ENCODE results near the gene GABARAP. TPM values are rescaled to one million over a fixed set of nuclear protein-coding genes. Genes with fewer than 3 reads are reported as not detected.

The GABARAP gene
- total and polyA plus RNA-seq, 2 experiments from 2014 or later, result 327 to 1,031 TPM

DNA sequence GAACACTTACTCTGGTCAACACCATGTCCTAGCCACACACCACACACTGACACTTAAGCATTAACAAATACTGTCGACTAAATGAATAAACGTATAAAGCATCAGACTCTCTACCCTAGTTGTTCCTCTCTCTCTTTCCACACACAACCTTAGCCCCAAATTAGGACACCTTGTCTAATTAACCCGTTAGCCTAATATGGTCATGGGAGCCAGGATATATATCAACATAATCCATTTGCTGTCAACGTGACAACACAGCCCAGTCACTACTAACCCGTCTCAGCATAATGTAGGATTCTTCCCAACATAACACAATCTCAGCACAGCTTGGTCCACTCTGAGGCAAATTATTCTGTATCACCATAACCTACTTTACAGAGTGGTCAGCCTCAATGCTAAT lies 10.1 kb downstream of the GABARAP start:
- no peaks in the 10 kb centered on the region for H3K27me3 ChIP-seq
- H4K20me1 ChIP-seq (ENCODE audit: insufficient read depth, poor library complexity, severe bottlenecking), result peaks cover 40% of the 10 kb centered on the region
- 84% methylated on average over 5 of the region's 5 CpGs for WGBS (ENCODE audit: low lambda C conversion rate, missing lambda C conversion rate)
- H3K36me3 ChIP-seq (replicated peaks; ENCODE audit: insufficient read depth, low read depth), result no peaks in the 10 kb centered on the region
- no peak for DNase-seq (ENCODE audit: low spot score)
- H2AFZ ChIP-seq, result no peak overlapping the region
- peaks cover 30% of the 10 kb centered on the region for H3K4me1 ChIP-seq (ENCODE audit: insufficient read depth)
- peak overlapping the region; percentile 12 for H3K27ac ChIP-seq
- H3K4me3 ChIP-seq, result peak overlapping the region; percentile 34
- no peaks in the 10 kb centered on the region for H3K9me2 ChIP-seq (replicated peaks; ENCODE audit: insufficient read depth)
- H3K4me2 ChIP-seq, result peak overlapping the region; percentile 92
- peaks cover 81% of the 10 kb centered on the region for H3K79me2 ChIP-seq
- H3K9me3 ChIP-seq (ENCODE audit: low read depth), result no peaks in the 10 kb centered on the region
- TF ChIP-seq, protein P1, sequence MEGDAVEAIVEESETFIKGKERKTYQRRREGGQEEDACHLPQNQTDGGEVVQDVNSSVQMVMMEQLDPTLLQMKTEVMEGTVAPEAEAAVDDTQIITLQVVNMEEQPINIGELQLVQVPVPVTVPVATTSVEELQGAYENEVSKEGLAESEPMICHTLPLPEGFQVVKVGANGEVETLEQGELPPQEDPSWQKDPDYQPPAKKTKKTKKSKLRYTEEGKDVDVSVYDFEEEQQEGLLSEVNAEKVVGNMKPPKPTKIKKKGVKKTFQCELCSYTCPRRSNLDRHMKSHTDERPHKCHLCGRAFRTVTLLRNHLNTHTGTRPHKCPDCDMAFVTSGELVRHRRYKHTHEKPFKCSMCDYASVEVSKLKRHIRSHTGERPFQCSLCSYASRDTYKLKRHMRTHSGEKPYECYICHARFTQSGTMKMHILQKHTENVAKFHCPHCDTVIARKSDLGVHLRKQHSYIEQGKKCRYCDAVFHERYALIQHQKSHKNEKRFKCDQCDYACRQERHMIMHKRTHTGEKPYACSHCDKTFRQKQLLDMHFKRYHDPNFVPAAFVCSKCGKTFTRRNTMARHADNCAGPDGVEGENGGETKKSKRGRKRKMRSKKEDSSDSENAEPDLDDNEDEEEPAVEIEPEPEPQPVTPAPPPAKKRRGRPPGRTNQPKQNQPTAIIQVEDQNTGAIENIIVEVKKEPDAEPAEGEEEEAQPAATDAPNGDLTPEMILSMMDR (IDR thresholded peaks at IDR 0.05; ENCODE audit: poor library complexity), result no peak
- TF ChIP-seq EZH2phosphoT487 (IDR thresholded peaks at IDR 0.05; ENCODE audit: low read depth, severe bottlenecking, unreplicated experiment) (no peak), EZH2 (IDR thresholded peaks at IDR 0.05; ENCODE audit: borderline replicate concordance) (no peak)

DNA sequence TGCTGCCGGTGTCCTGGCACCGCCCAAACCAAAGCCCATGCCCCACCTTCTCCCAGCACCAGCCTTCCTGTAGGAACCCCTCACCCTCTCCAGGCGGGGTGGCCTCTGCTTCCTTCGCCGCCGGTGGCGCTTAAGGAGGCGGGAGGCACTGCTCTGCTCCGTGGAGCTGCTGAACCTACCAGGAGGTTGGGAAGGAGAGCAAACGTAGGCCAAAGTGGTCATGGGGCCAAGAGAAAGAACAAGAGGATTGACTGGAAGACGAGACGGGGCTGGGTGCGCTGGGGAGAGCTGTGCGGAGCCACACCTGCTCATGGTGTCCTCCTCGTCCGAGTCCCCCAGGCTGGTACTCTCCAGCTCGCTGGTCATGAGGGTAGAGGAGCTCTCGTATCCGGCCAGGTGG lies 12.7 kb downstream of the GABARAP start:
- no peak overlapping the region for H3K4me2 ChIP-seq
- peaks cover 57% of the 10 kb centered on the region for H3K79me2 ChIP-seq
- no peaks in the 10 kb centered on the region for H3K36me3 ChIP-seq (replicated peaks; ENCODE audit: insufficient read depth, low read depth)
- peaks cover 17% of the 10 kb centered on the region for H3K4me1 ChIP-seq (ENCODE audit: insufficient read depth)
- peaks cover 40% of the 10 kb centered on the region for H4K20me1 ChIP-seq (ENCODE audit: insufficient read depth, poor library complexity, severe bottlenecking)
- no peak overlapping the region for H2AFZ ChIP-seq
- H3K9me2 ChIP-seq (replicated peaks; ENCODE audit: insufficient read depth), result no peaks in the 10 kb centered on the region
- H3K27ac ChIP-seq, result no peak overlapping the region
- no peak for DNase-seq (ENCODE audit: low spot score)
- 97% methylated on average over 19 of the region's 19 CpGs for WGBS (ENCODE audit: low lambda C conversion rate, missing lambda C conversion rate)
- H3K9me3 ChIP-seq (ENCODE audit: low read depth), result no peaks in the 10 kb centered on the region
- H3K4me3 ChIP-seq, result no peak overlapping the region
- TF ChIP-seq EZH2 (IDR thresholded peaks at IDR 0.05; ENCODE audit: borderline replicate concordance) (no peak), EZH2phosphoT487 (IDR thresholded peaks at IDR 0.05; ENCODE audit: low read depth, severe bottlenecking, unreplicated experiment) (no peak)
- TF ChIP-seq, protein P1 (IDR thresholded peaks at IDR 0.05; ENCODE audit: poor library complexity), result no peak
- no peaks in the 10 kb centered on the region for H3K27me3 ChIP-seq

DNA sequence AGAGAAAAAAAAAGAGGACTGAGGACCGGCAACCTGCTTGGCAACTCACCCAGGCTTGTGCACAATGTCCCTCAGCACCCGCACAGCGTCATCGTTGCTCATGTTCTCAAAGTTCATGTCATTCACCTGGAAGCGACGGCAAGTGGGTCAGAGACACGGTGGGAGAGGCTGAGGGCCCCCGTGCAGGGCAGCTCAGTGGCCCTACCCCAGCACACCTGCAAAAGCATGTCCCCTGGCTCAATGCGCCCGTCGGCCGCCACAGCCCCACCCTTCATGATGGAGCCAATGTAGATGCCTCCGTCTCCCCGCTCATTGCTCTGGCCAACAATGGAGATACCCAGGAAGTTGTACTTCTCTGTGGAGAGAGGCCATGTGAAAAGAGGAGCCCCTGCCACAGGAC lies 13.3 kb downstream of the GABARAP start:
- Histone ChIP-seq H3K4me2 (no peak overlapping the region), H3K27me3 (no peaks in the 10 kb centered on the region), H3K4me1 (ENCODE audit: insufficient read depth) (peaks cover 17% of the 10 kb centered on the region), H3K9me2 (replicated peaks; ENCODE audit: insufficient read depth) (no peaks in the 10 kb centered on the region), H3K79me2 (peaks cover 56% of the 10 kb centered on the region), H2AFZ (no peak overlapping the region), H3K4me3 (no peak overlapping the region), H3K27ac (peak overlapping the region; percentile 40), H3K9me3 (ENCODE audit: low read depth) (no peaks in the 10 kb centered on the region), H4K20me1 (ENCODE audit: insufficient read depth, poor library complexity, severe bottlenecking) (peaks cover 40% of the 10 kb centered on the region), H3K36me3 (replicated peaks; ENCODE audit: insufficient read depth, low read depth) (no peaks in the 10 kb centered on the region)
- no peak for DNase-seq (ENCODE audit: low spot score)
- WGBS (ENCODE audit: low lambda C conversion rate, missing lambda C conversion rate), result 96% methylated on average over 14 of the region's 14 CpGs
- TF ChIP-seq EZH2phosphoT487 (IDR thresholded peaks at IDR 0.05; ENCODE audit: low read depth, severe bottlenecking, unreplicated experiment), result no peak

DNA sequence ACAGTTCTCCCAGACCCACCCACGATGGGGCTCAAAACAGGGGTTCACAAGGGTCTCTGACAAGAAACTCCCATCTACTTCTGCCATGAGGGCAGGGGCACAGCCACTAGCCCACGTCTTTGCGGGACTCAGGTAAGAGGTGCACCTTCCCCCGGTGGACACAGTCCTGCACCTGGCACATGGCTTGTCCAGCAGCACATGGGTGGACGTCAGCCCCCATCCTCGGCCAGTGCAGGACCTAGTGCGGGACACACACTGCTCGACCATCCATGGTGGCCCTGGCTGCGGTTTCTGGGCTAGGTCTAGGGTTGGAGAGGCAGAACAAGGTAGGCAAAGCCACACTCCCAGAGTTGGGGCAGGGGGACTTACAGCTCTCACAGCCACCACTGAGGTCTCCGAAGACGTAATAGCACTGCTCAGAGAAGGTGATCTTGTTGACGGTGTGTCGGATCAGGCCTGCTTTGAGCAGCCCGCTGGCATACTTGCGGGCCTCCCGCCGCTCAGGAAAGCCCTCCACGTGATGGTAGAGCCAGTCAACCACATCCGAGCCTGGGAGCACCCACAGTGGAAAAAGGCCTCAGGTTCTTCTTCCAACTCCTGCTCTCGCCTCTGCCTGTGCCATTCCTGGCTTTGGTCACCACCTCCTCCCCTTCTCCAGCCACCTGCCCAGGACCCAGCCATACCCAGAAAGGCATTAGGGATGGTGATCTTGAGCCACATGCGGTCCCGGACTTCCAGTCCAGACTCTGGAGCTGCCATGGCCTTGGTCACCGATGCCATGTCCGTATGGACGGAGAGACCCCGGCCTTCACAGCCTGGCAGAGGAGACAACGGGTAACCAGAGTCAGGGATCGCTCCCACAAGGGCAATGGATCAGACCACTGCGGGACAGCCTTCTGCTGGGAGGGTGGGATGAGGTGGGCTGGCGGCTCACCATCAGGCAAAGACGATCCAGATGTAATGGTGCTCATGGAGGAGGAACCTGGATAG lies 15.2 kb downstream of the GABARAP start:
- Histone ChIP-seq H3K27ac (no peak overlapping the region), H3K27me3 (no peaks in the 10 kb centered on the region), H3K4me3 (no peak overlapping the region), H3K9me2 (replicated peaks; ENCODE audit: insufficient read depth) (no peaks in the 10 kb centered on the region), H3K4me2 (no peak overlapping the region), H3K36me3 (replicated peaks; ENCODE audit: insufficient read depth, low read depth) (no peaks in the 10 kb centered on the region), H3K9me3 (ENCODE audit: low read depth) (no peaks in the 10 kb centered on the region), H3K79me2 (peaks cover 39% of the 10 kb centered on the region), H3K4me1 (ENCODE audit: insufficient read depth) (peaks cover 11% of the 10 kb centered on the region), H2AFZ (no peak overlapping the region), H4K20me1 (ENCODE audit: insufficient read depth, poor library complexity, severe bottlenecking) (peaks cover 30% of the 10 kb centered on the region)
- WGBS (ENCODE audit: low lambda C conversion rate, missing lambda C conversion rate), result 97% methylated on average over 31 of the region's 31 CpGs
- TF ChIP-seq EZH2 (IDR thresholded peaks at IDR 0.05; ENCODE audit: borderline replicate concordance), result no peak
- no peak for TF ChIP-seq EZH2phosphoT487 (IDR thresholded peaks at IDR 0.05; ENCODE audit: low read depth, severe bottlenecking, unreplicated experiment)
- TF ChIP-seq, protein P1 (IDR thresholded peaks at IDR 0.05; ENCODE audit: poor library complexity), result no peak
- DNase-seq (ENCODE audit: low spot score), result no peak

Measured in hepatocyte (in vitro differentiated cells).